Right forelimb (tissue), 1 donor: ENCODE data around the gene BABAM2.

ENCODE experiments used
- DNase-seq: peaks from one replicate; pipeline ENCODE4 v3.0.0-alpha.2; 2018

The BABAM2 gene

DNA sequence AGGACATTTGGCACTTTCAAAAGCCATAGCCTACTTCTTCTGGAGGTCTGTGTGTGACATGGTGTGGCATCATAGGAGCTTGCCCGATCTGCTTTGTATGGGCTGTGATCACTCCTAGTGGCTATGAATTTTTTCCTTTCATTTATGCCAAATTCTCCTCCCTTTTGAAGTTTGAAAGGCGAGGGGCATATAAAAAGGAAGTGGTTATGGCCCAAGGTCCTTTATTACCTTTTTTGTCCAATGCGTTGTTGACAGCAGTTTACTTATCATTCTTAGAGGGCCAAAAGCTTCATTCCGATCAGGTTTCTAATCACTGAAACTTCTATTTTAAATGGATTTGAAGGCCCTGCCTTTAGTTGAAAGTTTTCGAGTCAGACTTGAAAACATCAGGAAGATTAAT is 277.8 kb downstream of the BABAM2 start:
- DNase-seq, result no peak

DNA sequence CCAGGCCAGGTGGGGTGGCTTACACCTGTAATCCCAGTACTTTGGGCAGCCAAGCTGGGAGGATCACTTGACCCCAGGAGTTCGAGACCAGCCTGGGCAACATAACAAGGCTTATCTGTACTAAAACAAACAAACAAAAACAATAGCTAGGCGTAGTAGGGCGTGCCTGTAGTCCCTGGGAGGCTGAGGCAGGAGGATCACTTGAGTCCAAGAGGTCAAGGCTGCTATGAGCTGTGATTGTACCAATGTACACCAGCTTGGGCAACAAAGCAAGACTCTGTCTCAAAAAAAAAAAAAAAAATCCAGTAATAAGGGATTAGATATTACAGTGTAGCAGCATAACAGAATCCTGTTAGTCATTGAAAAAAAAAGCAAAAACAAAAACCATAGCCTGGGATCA is 279.0 kb downstream of the BABAM2 start:
- DNase-seq, result no peak

- DNase-seq, result no peak
Measured at GRCh38 chr2:28172114-28172898, 281.8 kb downstream of the BABAM2 start.

DNA sequence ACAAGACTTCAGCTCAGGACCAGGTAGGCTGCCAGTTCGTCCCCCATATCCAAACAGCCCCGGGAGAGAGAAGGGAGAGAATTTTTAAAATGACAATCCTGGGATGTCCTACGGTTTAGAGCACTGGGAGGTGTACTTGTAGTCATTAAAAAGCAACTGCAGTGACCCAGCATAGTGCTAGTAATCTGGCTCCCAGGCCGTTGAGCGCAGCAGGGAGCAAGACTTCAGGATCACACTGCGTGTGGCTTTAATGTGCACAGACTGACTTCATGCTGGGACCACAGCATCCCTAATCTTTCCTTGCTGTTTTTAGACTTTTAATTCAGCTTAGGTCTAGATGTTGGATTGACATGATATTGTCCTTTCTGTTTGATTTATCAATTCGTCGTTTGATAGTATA is 282.8 kb downstream of the BABAM2 start:
- DNase-seq, result no peak

DNA sequence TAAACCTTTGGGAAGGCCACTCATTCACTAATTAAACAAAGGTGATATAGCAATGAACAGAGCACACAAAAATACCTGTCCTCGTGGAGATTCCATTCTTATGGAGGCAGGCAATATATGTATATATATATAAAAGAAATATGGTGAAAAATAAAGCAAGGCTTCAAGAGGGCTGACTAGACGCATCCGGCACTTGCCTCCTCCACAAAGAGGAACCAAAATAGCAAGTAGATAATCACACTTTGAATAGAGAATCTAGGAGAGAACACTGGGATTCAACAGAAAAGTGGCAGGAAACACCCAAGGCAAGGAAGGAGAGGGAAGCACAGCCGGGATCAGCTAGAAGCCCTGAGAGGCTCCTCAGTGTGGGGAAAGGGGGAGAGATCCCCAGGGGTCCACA is 283.7 kb downstream of the BABAM2 start:
- no peak for DNase-seq

- no peak for DNase-seq
Measured at GRCh38 chr2:28175028-28175427, 284.5 kb downstream of the BABAM2 start.

GRCh38 chr2:28178946-28179345 is 288.4 kb downstream of the BABAM2 start:
- no peak for DNase-seq

DNA sequence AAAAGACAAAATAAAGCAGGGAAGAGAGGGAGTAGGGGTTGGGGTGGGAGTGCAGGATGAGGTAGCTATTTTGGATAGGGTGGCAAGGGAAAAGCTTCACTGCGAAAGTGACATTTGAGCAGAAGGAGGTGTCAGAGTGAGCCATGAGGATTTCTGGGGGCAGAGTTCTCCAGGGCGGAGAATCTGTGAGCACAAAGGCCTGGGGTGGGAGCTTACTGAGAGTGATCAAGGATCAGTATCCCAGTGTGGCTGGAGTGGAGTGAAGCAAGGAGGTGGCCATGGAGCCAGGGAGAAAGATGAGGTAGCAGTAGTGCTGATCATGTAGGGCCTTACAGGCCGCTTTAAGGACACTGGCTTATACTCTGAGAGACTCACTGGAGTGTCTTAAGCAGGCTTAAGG is 291.3 kb downstream of the BABAM2 start:
- DNase-seq, result no peak

GRCh38 chr2:28182348-28182747 is 291.8 kb downstream of the BABAM2 start:
- DNase-seq, result no peak

- no peak for DNase-seq
Measured at GRCh38 chr2:28185153-28185552, 294.6 kb downstream of the BABAM2 start.

- DNase-seq, result no peak
Measured at GRCh38 chr2:28185891-28186290, 295.4 kb downstream of the BABAM2 start.

- no peak for DNase-seq
Measured at GRCh38 chr2:28187186-28187585, 296.7 kb downstream of the BABAM2 start.

DNA sequence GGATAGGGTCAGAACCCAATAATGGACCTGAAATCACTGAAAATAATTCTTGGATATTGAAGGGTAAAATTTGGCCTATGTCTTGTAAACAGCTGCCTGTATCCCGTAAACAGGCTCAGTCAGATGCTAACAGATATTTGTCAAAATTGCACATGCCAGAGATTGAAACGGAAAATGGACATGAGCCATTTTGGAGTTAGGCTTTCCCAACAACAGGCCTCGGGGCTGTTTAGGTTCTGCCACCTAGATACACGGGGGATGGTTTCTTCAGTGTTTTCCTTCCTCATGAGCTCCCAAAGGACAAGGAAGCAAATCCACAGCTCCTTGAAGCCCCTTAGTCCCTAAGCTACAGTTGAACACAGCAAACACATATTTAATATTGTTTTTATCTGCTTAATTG is 297.9 kb downstream of the BABAM2 start:
- no peak for DNase-seq

DNA sequence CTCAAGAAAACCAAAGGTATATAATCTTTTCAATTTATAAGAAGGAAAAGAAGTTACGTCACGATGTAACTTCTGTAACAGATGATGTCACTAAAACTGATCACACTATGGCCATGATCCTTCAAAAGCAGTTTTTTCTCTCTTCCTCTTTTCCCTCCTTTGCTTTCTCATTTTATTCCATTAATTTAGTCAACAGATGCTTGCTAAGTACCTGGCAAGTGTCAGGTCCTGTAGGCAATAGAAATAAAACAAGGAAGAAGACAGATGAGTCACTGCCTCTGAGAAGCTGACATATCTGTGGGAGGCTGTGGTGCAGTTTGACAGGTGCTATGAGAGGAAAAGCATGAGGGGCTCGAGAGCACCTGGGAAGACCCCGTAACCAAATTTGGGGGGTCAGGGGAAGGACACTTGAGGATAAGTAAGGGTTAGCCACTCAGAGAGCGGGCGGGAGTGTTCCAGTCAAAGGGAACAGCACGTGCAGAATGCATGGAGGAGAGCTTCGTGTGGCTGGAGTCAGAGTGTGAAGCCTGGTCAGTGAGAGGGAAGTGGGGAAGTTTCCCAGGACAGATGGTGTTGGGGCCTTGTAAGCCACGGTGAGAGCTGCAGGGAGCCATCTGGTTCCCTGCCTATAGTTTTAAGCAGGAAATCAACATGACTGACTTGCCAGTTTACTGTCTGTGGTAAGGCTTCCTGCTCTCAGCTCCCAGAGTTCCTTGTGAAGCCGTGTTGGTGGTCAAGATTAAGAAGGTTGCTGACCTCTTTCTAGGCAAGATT is 303.3 kb downstream of the BABAM2 start:
- no peak for DNase-seq

DNA sequence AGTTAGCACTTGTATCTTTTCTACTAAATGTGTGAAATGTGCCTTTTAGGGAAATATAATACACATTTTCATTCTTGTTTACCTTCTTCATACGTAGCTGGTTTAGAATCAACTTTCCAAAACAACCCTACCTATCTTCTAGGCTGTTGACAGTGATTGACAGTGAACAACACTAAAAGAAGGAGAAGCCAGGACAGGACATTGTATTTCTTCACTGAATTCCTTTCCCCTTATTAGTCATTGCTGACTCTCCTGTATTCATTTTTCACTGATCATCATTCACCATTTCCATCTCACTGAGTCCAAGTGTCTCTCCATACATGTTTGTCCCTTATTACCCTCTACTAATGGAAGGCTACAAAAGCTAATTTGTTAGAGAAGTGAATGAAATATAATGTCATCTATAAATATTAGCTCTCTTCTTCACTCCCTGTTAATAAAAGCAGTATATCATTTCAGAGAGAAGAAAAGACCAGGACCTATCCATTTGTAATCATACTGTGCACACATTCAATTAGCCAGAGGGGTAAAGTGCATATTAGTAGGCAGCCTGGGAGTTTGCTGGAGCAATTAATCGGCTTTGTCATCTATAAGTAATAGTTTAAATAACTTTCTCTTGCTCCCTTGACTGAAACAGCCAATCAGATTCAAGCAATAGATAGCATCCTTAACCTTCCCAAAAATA is 309.6 kb downstream of the BABAM2 start:
- no peak for DNase-seq

DNA sequence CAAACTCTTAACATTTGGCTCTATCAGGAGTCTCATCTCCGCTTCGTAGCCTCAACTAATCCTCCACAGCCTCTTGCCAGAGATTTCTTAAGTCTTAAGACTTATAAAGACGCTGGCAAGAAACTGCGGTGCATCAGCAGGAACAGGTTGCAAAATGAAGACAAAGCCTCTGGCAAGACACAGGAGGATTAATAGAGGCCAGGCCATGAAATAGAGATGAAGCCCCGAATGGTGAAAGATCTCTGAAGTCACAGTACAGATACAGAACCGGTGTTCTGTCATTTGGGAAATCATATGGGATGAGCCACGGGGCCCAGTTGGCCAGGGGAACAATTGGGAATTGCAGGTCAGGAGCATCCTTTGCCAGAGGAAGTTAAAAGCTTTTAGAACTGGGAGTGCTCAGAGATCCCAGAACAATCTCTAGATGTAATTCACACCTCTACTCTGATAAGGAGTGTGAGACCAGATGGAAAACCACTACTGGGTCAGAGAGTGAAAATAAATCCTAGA is 311.2 kb downstream of the BABAM2 start:
- DNase-seq, result no peak

GRCh38 chr2:28202719-28203118 is 312.2 kb downstream of the BABAM2 start:
- DNase-seq, result no peak

- no peak for DNase-seq
Measured at GRCh38 chr2:28206762-28207161, 316.2 kb downstream of the BABAM2 start.

GRCh38 chr2:28209261-28209691 is 318.7 kb downstream of the BABAM2 start:
- no peak for DNase-seq

GRCh38 chr2:28209864-28210263 is 319.3 kb downstream of the BABAM2 start:
- no peak for DNase-seq

DNA sequence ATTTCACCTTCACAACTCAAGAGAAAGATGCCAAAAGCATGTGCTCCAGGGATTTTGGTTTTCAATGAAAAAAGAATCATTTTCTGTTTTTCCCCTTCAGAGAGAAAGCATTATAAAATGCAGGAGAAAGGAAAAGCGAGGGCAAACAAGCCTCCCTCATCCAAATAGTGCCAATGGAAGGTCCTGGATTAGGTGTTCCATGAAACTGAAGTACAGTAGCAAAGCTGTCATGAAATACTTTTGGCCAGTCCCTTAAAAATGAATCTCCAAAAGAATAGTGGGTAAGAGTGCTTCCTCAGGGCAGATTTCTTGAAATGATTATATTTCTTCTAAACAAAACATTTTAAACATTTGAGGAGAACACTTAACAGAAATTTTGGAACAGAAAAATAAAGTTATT is 320.0 kb downstream of the BABAM2 start:
- DNase-seq, result no peak

- no peak for DNase-seq
Measured at GRCh38 chr2:28216331-28216730, 325.8 kb downstream of the BABAM2 start.

- DNase-seq, result no peak
Measured at GRCh38 chr2:28217042-28217740, 326.7 kb downstream of the BABAM2 start.
